ENCODE results near the gene MSH2. TPM values are rescaled to one million over a fixed set of nuclear protein-coding genes. Genes with fewer than 3 reads are reported as not detected.

Gene MSH2
- total and polyA plus RNA-seq, 8 donors = 3.1 to 31.5 (median 7.2) TPM

DNA sequence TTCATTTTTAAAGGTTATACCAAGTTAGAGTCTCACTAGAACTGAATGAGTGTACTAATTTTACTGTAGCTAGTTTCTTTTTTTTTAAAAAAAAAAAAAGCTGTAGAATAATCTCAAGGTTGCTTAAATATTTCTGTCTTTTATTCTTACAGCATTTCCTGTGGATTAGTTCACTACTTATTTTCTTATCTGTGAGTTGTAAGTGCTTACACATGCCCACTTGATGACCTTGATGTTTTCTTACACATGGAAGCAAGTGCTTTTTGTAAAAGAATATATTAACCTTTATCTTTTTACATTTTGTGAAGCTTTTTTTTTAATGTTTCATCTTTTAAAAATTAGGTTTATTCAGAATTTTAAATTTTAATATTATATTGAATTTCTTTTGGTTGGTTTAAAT is 57.8 kb downstream of the MSH2 start:
- H3K36me3 ChIP-seq = peaks cover 0 to 35% (median 21%) of the 10 kb centered on the region in 4 donors
- TF ChIP-seq, protein P1, sequence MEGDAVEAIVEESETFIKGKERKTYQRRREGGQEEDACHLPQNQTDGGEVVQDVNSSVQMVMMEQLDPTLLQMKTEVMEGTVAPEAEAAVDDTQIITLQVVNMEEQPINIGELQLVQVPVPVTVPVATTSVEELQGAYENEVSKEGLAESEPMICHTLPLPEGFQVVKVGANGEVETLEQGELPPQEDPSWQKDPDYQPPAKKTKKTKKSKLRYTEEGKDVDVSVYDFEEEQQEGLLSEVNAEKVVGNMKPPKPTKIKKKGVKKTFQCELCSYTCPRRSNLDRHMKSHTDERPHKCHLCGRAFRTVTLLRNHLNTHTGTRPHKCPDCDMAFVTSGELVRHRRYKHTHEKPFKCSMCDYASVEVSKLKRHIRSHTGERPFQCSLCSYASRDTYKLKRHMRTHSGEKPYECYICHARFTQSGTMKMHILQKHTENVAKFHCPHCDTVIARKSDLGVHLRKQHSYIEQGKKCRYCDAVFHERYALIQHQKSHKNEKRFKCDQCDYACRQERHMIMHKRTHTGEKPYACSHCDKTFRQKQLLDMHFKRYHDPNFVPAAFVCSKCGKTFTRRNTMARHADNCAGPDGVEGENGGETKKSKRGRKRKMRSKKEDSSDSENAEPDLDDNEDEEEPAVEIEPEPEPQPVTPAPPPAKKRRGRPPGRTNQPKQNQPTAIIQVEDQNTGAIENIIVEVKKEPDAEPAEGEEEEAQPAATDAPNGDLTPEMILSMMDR (IDR thresholded peaks at IDR 0.05) = no peak

DNA sequence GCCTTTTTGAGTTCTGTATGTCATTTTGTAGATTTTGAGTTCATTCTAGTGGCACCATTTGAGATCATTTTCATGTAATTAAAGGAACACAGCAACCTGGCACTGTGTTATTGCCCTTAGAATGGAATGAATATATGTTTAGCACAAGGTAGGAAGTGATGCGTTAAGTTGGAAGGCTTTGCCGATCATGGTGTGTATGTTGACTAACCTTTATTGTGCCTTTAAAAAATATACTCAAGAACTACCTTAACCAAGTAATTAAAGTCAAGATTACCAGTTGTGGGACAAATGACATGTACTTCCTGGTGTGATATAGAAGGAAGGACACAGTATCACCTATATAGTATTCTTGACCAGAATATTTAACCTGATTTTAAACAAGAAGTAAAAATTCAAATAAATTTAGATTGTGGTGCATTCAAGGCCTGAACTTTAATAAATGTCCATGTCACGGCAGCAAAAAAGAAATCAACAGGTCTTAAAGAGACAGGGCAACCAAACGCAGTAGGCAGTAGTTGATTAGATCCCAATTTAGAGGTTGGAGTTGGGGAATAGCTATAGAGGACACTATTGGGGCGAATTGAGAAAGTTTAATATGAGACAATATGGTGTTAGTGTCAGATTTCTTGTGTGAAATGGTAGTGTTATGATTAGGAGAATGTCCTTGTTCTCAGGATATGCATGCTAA is 68.6 kb downstream of the MSH2 start:
- H3K9me3 ChIP-seq = no peaks in the 10 kb centered on the region
- no peaks in the 10 kb centered on the region for H3K4me1 ChIP-seq
- H3K27ac ChIP-seq = no peak overlapping the region
- no peak overlapping the region for H3K4me3 ChIP-seq
- TF ChIP-seq POLR2A (IDR thresholded peaks at IDR 0.05) (no peak), EP300 (IDR thresholded peaks at IDR 0.05) (no peak), POLR2AphosphoS5 (IDR thresholded peaks at IDR 0.05) (no peak)
- TF ChIP-seq, protein P1 (IDR thresholded peaks at IDR 0.05) = no peak
- no peaks in the 10 kb centered on the region for H3K27me3 ChIP-seq
- H3K36me3 ChIP-seq = peaks cover 0 to 63% (median 37%) of the 10 kb centered on the region in 4 donors
- 96 to 99% (median 97%) methylated on average over 5 of the region's 5 CpGs for WGBS, 5 donors
- DNase-seq = no peak
- intact Hi-C loops (cut with DNase I; ENCODE audit: low total_unique reads) = no loop called here

More for the DNA sequence above, 57.8 kb downstream of the MSH2 start:
- Histone ChIP-seq H3K4me1 (no peaks in the 10 kb centered on the region), H3K27me3 (no peaks in the 10 kb centered on the region), H3K9me3 (no peaks in the 10 kb centered on the region), H3K27ac (no peak overlapping the region), H3K4me3 (no peak overlapping the region)
- DNase-seq = no peak
- intact Hi-C loops (cut with DNase I; ENCODE audit: low total_unique reads) = no loop called here

DNA sequence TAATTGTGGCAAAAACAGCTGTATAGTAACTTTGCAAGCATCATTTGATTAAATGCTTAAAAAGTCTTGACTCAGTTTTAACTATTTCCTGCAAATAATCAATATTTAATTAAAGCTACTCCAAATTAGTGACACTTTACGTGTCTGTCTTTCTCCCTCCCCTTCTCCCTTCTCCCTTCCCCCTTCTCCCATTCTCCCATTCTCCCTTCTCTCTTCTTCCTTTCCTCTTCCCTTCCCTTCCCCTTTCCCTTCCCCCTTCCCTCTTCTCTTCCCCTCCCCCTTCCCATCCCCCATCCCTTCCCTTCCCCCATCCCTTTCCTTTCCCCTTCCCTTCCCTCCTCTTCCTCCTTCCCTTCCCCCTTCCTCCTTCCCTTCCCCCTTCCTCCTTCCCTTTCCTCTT is 76.9 kb downstream of the MSH2 start:
- H3K36me3 ChIP-seq = peaks cover 0 to 67% (median 46%) of the 10 kb centered on the region in 4 donors
- H3K4me1 ChIP-seq = no peaks in the 10 kb centered on the region
- no peak for DNase-seq
- no peaks in the 10 kb centered on the region for H3K27me3 ChIP-seq
- TF ChIP-seq POLR2AphosphoS5 (IDR thresholded peaks at IDR 0.05) (no peak), EP300 (IDR thresholded peaks at IDR 0.05) (no peak), POLR2A (IDR thresholded peaks at IDR 0.05) (no peak)
- TF ChIP-seq, protein P1 (IDR thresholded peaks at IDR 0.05) = no peak
- intact Hi-C loops (cut with DNase I; ENCODE audit: low total_unique reads) = no loop called here
- H3K9me3 ChIP-seq = no peaks in the 10 kb centered on the region
- no peak overlapping the region for H3K27ac ChIP-seq
- 95 to 100% (median 97%) methylated on average over 1 of the region's 1 CpG for WGBS, 5 donors
- no peak overlapping the region for H3K4me3 ChIP-seq

DNA sequence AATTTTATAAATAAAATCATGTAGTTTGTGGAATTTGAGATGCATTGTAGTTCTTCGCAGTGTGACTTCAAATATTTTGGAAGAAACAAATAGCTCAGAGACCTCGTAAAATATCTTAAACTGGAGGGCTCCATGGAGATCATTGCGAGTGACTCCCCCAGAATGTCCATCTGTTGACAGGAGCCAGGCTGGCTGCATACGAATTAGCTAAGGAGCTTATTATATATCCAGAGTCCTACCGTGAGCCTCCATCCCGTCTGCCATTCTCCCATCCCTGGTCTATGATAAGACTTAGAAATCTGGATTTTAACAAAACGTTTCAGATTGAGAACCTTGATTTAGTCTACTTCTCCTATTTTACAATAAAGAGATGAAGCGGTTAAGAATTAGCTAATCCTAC is 80.2 kb downstream of the MSH2 start:
- no peak for DNase-seq
- no peaks in the 10 kb centered on the region for H3K4me1 ChIP-seq
- peaks cover 0 to 45% (median 35%) of the 10 kb centered on the region in 4 donors for H3K36me3 ChIP-seq
- intact Hi-C loops (cut with DNase I; ENCODE audit: low total_unique reads) = no loop called here
- no peak overlapping the region for H3K4me3 ChIP-seq
- no peaks in the 10 kb centered on the region for H3K9me3 ChIP-seq
- H3K27me3 ChIP-seq = no peaks in the 10 kb centered on the region
- no peak overlapping the region for H3K27ac ChIP-seq
- 91 to 98% (median 95%) methylated on average over 8 of the region's 8 CpGs for WGBS, 5 donors
- TF ChIP-seq, protein P1 (IDR thresholded peaks at IDR 0.05) = no peak
- TF ChIP-seq POLR2A (IDR thresholded peaks at IDR 0.05) (no peak), EP300 (IDR thresholded peaks at IDR 0.05) (no peak), POLR2AphosphoS5 (IDR thresholded peaks at IDR 0.05) (no peak)
